GM19035 (cell line): ENCODE data around the gene ELOVL1.

Experiments
- ATAC-seq: cut with Tn5 transposase; IDR thresholded peaks from one replicate; pipeline ENCODE4 v1.9.1; 2021; ENCODE audit not compliant: unreplicated experiment

Gene ELOVL1

GRCh38 chr1:43358121-43358745, 9.6 kb downstream of the ELOVL1 start:
- ATAC-seq = peak; percentile 9

- ATAC-seq = no peak
These were observed 10.6 kb downstream of the ELOVL1 start for GRCh38 chr1:43357251-43357650.

GRCh38 chr1:43354936-43355335, 12.9 kb downstream of the ELOVL1 start:
- ATAC-seq = no peak

- no peak for ATAC-seq
These were observed 13.3 kb downstream of the ELOVL1 start for GRCh38 chr1:43354471-43354870.

- no peak for ATAC-seq
These were observed 14.9 kb downstream of the ELOVL1 start for GRCh38 chr1:43352881-43353280.

GRCh38 chr1:43352351-43352705, 15.5 kb downstream of the ELOVL1 start:
- no peak for ATAC-seq

- ATAC-seq = no peak
These were observed 16.1 kb downstream of the ELOVL1 start for GRCh38 chr1:43351421-43352350.

- ATAC-seq = no peak
These were observed 16.8 kb downstream of the ELOVL1 start for GRCh38 chr1:43350976-43351375.

- no peak for ATAC-seq
These were observed 18.1 kb downstream of the ELOVL1 start for GRCh38 chr1:43349594-43350306.

GRCh38 chr1:43348809-43349593, 18.8 kb downstream of the ELOVL1 start:
- peak; percentile 68 for ATAC-seq

- ATAC-seq = no peak
These were observed 19.4 kb downstream of the ELOVL1 start for GRCh38 chr1:43348343-43348808.

GRCh38 chr1:43346636-43347035, 21.2 kb downstream of the ELOVL1 start:
- no peak for ATAC-seq

- no peak for ATAC-seq
These were observed 22.7 kb downstream of the ELOVL1 start for GRCh38 chr1:43345120-43345519.

- no peak for ATAC-seq
These were observed 23.5 kb downstream of the ELOVL1 start for GRCh38 chr1:43344267-43344850.

GRCh38 chr1:43340559-43340958, 27.3 kb downstream of the ELOVL1 start:
- no peak for ATAC-seq

GRCh38 chr1:43339584-43340232, 28.1 kb downstream of the ELOVL1 start:
- ATAC-seq = no peak

GRCh38 chr1:43338001-43338400, 29.8 kb downstream of the ELOVL1 start:
- no peak for ATAC-seq

GRCh38 chr1:43337588-43337987, 30.2 kb downstream of the ELOVL1 start, which contains the start of gene MPL:
Gene MPL, plus strand, starts transcription at chr1:43337818. Its CDS starts 31 bp downstream, at chr1:43337849.
- ATAC-seq = no peak

GRCh38 chr1:43334453-43335205, 33.2 kb downstream of the ELOVL1 start:
- no peak for ATAC-seq
